Omental fat pad (tissue), 4 donors: ENCODE data around the gene EPB41L4A. TPM values are rescaled to one million over a fixed set of nuclear protein-coding genes. Genes with fewer than 3 reads are reported as not detected.

Experiments used
- ATAC-seq: fragments of 150-250 bp; one replicate; pipeline ENCODE4 v1.9.1; 2016; ENCODE audit warnings: mild to moderate bottlenecking, moderate library complexity; ENCODE audit not compliant: low FRiP score
- DNase-seq: peaks from one replicate; pipeline ENCODE4 v3.0.0-alpha.2; 2019; ENCODE audit warnings: low spot score
- CTCF ChIP-seq, 3 donors: fragments of 450-650 bp; IDR thresholded peaks; one replicate each; pipeline ENCODE4 v1.5.1; 2016 to 2017; ENCODE audit warnings: antibody characterized with exemption in 3 of 3, mild to moderate bottlenecking in 3 of 3, moderate library complexity in 2 of 3
- total RNA-seq, 4 donors: library from RNA; depleted of rRNA; stranded (reverse); fragments of >200 nt; gene quantifications; one replicate each; pipeline ENCODE4 v1.1.0, GENCODE V29; 2016

The EPB41L4A gene
- total RNA-seq, 4 donors from 2014 or later, result 17.8 to 64.3 (median 22.0) TPM

GRCh38 chr5:112123086-112123485 lies 296.0 kb downstream of the EPB41L4A start:
- TF ChIP-seq CTCF (IDR thresholded peaks at IDR 0.05), result no peak
- ATAC-seq, result no peak
- no peak for DNase-seq

GRCh38 chr5:112122353-112122752 lies 296.7 kb downstream of the EPB41L4A start:
- DNase-seq, result no peak
- no peak for ATAC-seq
- TF ChIP-seq CTCF (IDR thresholded peaks at IDR 0.05), result no peak

- no peak for DNase-seq
- ATAC-seq, result no peak
- TF ChIP-seq CTCF (IDR thresholded peaks at IDR 0.05), result no peak
These were observed 297.8 kb downstream of the EPB41L4A start for GRCh38 chr5:112121258-112121657.

GRCh38 chr5:112119969-112120368 lies 299.1 kb downstream of the EPB41L4A start:
- ATAC-seq (no peak), DNase-seq (no peak)
- no peak for TF ChIP-seq CTCF (IDR thresholded peaks at IDR 0.05)

- ATAC-seq, result no peak
- TF ChIP-seq CTCF (IDR thresholded peaks at IDR 0.05), result no peak
- no peak for DNase-seq
These were observed 299.6 kb downstream of the EPB41L4A start for GRCh38 chr5:112119508-112119907.

GRCh38 chr5:112117551-112117950 lies 301.5 kb downstream of the EPB41L4A start:
- ATAC-seq, result no peak
- no peak for TF ChIP-seq CTCF (IDR thresholded peaks at IDR 0.05)
- DNase-seq, result no peak

GRCh38 chr5:112116371-112116770 lies 302.7 kb downstream of the EPB41L4A start:
- no peak for DNase-seq
- no peak for TF ChIP-seq CTCF (IDR thresholded peaks at IDR 0.05)
- ATAC-seq, result no peak
